Measurements from ENCODE around the gene GEN1.
A peak's percentile ranks its signal among the peaks of the same experiment; 100 is the strongest.

GEN1 gene

DNA sequence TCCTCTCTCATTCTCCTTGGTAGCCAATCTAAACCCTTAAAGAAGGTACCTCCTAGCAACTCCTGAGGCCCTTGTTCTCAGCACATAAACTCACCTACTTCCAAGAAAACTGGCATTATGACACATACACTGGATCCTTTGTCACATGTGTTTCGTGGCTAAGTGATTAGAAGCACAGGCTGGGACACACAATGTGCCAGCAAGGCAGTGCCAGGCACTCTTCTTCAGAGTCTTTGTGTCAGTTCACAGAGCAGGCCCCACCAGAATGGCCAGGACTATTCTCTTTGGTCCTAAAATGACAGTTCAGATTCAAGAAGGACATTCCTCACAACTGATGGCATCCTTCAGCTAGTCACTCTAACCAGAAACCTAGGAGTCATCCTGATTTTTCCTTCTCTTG lies 40.6 kb upstream of the GEN1 start:
- DNase-seq (ENCODE audit: extremely low read depth, low read depth), result no peak
- TF ChIP-seq, protein P1, sequence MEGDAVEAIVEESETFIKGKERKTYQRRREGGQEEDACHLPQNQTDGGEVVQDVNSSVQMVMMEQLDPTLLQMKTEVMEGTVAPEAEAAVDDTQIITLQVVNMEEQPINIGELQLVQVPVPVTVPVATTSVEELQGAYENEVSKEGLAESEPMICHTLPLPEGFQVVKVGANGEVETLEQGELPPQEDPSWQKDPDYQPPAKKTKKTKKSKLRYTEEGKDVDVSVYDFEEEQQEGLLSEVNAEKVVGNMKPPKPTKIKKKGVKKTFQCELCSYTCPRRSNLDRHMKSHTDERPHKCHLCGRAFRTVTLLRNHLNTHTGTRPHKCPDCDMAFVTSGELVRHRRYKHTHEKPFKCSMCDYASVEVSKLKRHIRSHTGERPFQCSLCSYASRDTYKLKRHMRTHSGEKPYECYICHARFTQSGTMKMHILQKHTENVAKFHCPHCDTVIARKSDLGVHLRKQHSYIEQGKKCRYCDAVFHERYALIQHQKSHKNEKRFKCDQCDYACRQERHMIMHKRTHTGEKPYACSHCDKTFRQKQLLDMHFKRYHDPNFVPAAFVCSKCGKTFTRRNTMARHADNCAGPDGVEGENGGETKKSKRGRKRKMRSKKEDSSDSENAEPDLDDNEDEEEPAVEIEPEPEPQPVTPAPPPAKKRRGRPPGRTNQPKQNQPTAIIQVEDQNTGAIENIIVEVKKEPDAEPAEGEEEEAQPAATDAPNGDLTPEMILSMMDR (IDR thresholded peaks at IDR 0.05; ENCODE audit: low read depth, low read length, missing control alignments), result no peak
- no peak overlapping the region for H3K4me3 ChIP-seq (replicated peaks; ENCODE audit: low read depth, low read length)

DNA sequence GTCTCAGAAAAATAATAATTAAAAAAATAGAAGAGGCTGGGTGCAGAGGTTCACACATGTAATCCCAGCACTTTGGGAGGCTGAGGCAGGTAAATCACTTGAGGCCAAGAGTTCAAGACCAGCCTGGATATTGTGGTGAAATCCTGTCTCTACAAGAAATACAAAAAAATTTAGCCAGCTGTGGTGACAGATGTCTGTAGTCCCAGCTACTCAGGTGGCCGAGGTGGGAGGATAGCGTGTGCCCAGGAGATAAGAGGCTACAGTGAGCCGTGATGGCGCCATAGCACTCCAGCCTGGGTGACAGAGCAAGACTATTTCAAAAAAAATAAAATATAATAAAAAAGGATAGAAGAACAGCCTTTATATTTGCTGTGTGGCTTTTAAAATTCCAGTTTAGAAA lies 36.3 kb upstream of the GEN1 start:
- DNase-seq (ENCODE audit: extremely low read depth, low read depth), result no peak
- no peak overlapping the region for H3K4me3 ChIP-seq (replicated peaks; ENCODE audit: low read depth, low read length)
- TF ChIP-seq, protein P1 (IDR thresholded peaks at IDR 0.05; ENCODE audit: low read depth, low read length, missing control alignments), result no peak

DNA sequence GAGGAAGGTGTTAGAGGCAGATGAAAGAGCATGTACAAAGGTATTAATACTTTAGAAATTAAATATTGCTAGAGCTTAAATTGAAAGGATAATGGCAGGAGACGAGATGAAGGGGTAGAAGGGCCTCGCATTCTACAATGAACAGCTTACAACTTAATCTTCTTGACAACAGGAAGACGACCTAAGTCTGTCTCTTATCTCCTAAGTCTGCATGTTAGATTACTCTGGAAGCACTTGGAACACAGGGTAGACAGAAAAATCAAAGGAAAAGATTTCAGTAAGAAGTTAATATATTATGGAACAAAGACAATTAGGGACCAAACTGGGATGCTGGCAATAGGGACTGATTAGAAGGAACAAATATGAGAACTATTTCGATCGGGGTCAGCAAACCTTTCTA lies 35.2 kb upstream of the GEN1 start:
- no peak overlapping the region for H3K4me3 ChIP-seq (replicated peaks; ENCODE audit: low read depth, low read length)
- TF ChIP-seq, protein P1 (IDR thresholded peaks at IDR 0.05; ENCODE audit: low read depth, low read length, missing control alignments), result no peak
- DNase-seq (ENCODE audit: extremely low read depth, low read depth), result no peak

DNA sequence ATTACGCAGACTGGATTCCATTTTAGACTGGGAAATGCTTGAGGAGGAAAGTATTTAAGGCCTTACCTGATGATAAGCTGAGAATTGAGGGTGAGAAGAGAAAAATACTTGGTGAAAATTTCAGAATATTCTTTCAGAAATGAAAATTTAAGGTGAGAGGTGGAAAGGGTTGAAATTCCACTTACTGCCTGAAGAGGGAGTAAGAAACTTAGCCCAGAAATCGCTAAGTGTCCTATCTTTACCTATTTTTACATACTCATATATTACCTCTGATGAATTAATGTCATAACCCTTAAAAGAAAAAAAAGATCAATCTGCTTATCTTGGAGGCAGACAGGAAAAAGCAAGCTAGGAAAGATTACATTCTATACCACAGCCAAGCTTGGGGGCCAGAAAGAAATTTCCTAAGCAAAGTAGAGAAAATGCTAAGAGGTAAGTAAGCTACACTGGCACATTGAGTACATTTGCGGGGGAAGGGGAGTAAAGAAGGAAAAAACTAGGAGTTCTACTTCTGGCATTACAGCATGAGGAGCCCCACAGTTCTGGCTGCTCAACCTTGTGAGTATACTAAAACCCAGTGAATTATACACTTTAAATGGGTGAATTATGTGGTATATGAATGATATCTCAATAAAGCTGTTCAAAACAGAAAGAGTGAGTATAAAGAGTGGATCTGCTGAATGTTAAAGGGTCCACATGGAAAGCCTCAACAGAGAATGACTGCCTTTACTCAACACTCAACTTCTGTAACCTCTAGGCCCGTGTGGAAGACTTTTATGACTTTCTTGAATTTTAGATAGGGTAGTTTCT lies 34.2 kb upstream of the GEN1 start:
- no peak overlapping the region for H3K4me3 ChIP-seq (replicated peaks; ENCODE audit: low read depth, low read length)
- DNase-seq (ENCODE audit: extremely low read depth, low read depth), result no peak
- TF ChIP-seq, protein P1 (IDR thresholded peaks at IDR 0.05; ENCODE audit: low read depth, low read length, missing control alignments), result peak; percentile 63

DNA sequence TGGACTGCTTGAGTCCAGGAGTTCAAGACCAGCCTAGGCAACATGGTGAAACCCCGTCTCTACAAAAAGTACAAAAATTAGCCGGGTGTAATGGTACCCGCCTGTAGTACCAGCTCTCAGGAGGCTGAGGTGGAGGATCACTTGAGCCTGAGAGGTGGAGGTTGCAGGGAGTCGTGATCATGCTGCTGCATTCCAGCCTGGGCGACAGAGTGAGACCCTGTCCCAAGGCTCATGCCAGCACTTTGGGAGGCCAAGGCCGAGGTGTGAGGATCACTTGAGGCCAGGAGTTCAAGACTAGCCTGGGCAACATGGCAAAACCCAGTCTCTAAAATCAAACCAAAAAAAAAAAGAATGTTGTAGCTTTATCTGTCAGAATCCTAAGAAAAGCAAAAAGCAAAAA lies 25.7 kb upstream of the GEN1 start:
- TF ChIP-seq, protein P1 (IDR thresholded peaks at IDR 0.05; ENCODE audit: low read depth, low read length, missing control alignments), result no peak
- no peak for DNase-seq (ENCODE audit: extremely low read depth, low read depth)
- H3K4me3 ChIP-seq (replicated peaks; ENCODE audit: low read depth, low read length), result no peak overlapping the region

DNA sequence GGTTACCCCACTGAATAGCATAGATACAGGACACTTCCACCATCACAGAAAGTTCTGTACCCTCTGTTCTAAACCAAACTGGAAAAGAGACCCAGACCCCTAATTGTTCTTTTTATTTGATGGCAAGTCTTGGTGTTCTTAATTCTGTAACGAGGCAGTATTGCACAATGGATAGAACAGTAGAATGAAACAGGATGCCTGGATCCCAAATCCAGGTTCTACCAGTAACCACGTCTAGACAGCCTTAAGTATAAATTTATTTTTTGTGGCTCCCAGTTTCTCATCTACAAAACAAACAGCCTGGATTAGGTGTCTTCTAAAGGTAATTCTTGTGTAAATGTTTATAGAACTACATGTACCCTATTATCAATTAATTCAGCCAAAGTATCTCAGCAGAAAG lies 24.1 kb upstream of the GEN1 start:
- TF ChIP-seq, protein P1 (IDR thresholded peaks at IDR 0.05; ENCODE audit: low read depth, low read length, missing control alignments), result no peak
- DNase-seq (ENCODE audit: extremely low read depth, low read depth), result no peak
- H3K4me3 ChIP-seq (replicated peaks; ENCODE audit: low read depth, low read length), result no peak overlapping the region

DNA sequence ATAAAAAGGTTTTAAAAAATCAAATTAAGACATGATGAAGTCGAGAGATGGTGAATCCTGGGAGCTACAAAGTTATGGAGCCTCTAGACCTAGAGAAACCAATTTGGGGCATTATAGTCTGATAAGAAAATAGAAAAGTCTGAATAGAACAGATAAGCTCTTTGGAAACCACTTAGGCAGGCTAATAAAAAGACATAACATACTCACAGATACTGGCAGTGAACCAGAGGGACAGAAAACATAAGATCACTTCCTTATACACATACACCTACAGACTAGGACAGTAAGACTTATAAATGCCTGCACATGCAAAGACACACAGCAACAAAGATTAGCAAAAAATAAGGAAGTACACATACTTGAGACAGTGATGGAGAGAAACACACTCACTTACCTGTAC lies 20.3 kb upstream of the GEN1 start:
- TF ChIP-seq, protein P1 (IDR thresholded peaks at IDR 0.05; ENCODE audit: low read depth, low read length, missing control alignments), result no peak
- no peak for DNase-seq (ENCODE audit: extremely low read depth, low read depth)
- H3K4me3 ChIP-seq (replicated peaks; ENCODE audit: low read depth, low read length), result no peak overlapping the region
